RPMI7951 (cell line): ENCODE measurements around the gene PWWP2B. TPM values are rescaled to one million over a fixed set of nuclear protein-coding genes. Genes with fewer than 3 reads are reported as not detected.

ENCODE experiments used
- DNase-seq: peaks from one replicate; pipeline ENCODE4 v3.0.0-alpha.2; 2012; ENCODE audit warnings: low read depth
- total RNA-seq: library from RNA; depleted of rRNA; stranded (reverse); fragments of >200 nt; shearing (Covaris generic); gene quantifications from 2 replicates; pipeline ENCODE4 v1.2.3, GENCODE V29; 2014

Gene PWWP2B
- total RNA-seq, 1 experiment from 2014 or later, result 4.7 TPM

GRCh38 chr10:132407243-132407746 lies 10.3 kb downstream of the PWWP2B start:
- DNase-seq, result no peak

- no peak for DNase-seq
Observed at GRCh38 chr10:132407846-132408278, 10.9 kb downstream of the PWWP2B start.

- no peak for DNase-seq
Observed at GRCh38 chr10:132408367-132408781, 11.4 kb downstream of the PWWP2B start.

GRCh38 chr10:132408823-132409666 lies 12.0 kb downstream of the PWWP2B start:
- no peak for DNase-seq

GRCh38 chr10:132409667-132410028 lies 12.6 kb downstream of the PWWP2B start:
- DNase-seq, result no peak

- no peak for DNase-seq
Observed at GRCh38 chr10:132410056-132410778, 13.2 kb downstream of the PWWP2B start.

- DNase-seq, result no peak
Observed at GRCh38 chr10:132410779-132411532, 14.0 kb downstream of the PWWP2B start.

- DNase-seq, result no peak
Observed at GRCh38 chr10:132411561-132412253, 14.7 kb downstream of the PWWP2B start.

- DNase-seq, result peak; percentile 73
Observed at GRCh38 chr10:132412316-132413192, 15.6 kb downstream of the PWWP2B start.

GRCh38 chr10:132413226-132414205 lies 16.5 kb downstream of the PWWP2B start:
- DNase-seq, result peak; percentile 86

GRCh38 chr10:132414402-132415016 lies 17.5 kb downstream of the PWWP2B start:
- DNase-seq, result no peak

- no peak for DNase-seq
Observed at GRCh38 chr10:132415255-132415654, 18.3 kb downstream of the PWWP2B start.

- no peak for DNase-seq
Observed at GRCh38 chr10:132415956-132416355, 19.0 kb downstream of the PWWP2B start.

GRCh38 chr10:132416566-132417256 lies 19.7 kb downstream of the PWWP2B start:
- no peak for DNase-seq

GRCh38 chr10:132417257-132417910 lies 20.4 kb downstream of the PWWP2B start:
- no peak for DNase-seq

GRCh38 chr10:132417957-132418441 lies 21.0 kb downstream of the PWWP2B start:
- DNase-seq, result no peak
